SK-N-SH (cell line): Measurements from ENCODE around the gene HACD4. TPM values are rescaled to one million over a fixed set of nuclear protein-coding genes. Genes with fewer than 3 reads are reported as not detected.

ENCODE experiments used
- CTCF ChIA-PET: fragments of 300-600, 350-600 bp; formaldehyde crosslinking; extraction: SDS; loops from one replicate; lab custom pipeline; 2021; lab: Yijun Ruan, JAX
- POLR2A ChIA-PET: fragments of 350-600 bp; sonication (Branson Sonifier 250); formaldehyde crosslinking; extraction: SDS; loops from one replicate; lab custom pipeline; 2020; ENCODE audit warnings: antibody characterized with exemption, inconsistent platforms; lab: Yijun Ruan, JAX
- DNase-seq: peaks from one replicate; pipeline ENCODE4 v3.0.0; 2012
- H2AFZ ChIP-seq: fragments of 200-600 bp; sonication (generic); 2 replicates; pipeline ENCODE4 v1.8.1; 2016; ENCODE audit warnings: antibody characterized with exemption, mild to moderate bottlenecking, low read depth
- H3F3A ChIP-seq: fragments of 200-600 bp; sonication (generic); replicated peaks from 2 replicates; pipeline ENCODE3; 2016; ENCODE audit warnings: antibody characterized with exemption, mild to moderate bottlenecking; ENCODE audit not compliant: insufficient read depth
- H3K27ac ChIP-seq, 2 experiments: fragments of 200-500 bp in 1 of 2; fragments of 200-600 bp in 1 of 2; sonication (Bioruptor generic) in 1 of 2; sonication (generic), shearing (Covaris generic) in 1 of 2; 2 replicates each; pipeline versions ENCODE4 v1.5.1 to v1.6.1; 2014 to 2016; ENCODE audit warnings: low read depth in 2 of 2, inconsistent platforms in 1 of 2, low read length in 1 of 2, mild to moderate bottlenecking in 1 of 2, mixed read lengths in 1 of 2
- H3K27me3 ChIP-seq: fragments of 200-600 bp; sonication (generic), shearing (Covaris generic); 2 replicates; pipeline ENCODE4 v1.6.1; 2016; ENCODE audit warnings: mixed run types; ENCODE audit not compliant: insufficient read depth
- H3K36me3 ChIP-seq, 2 experiments: fragments of 200-500 bp in 1 of 2; fragments of 200-600 bp in 1 of 2; sonication (Bioruptor generic) in 1 of 2; sonication (generic) in 1 of 2; replicated peaks in 1 of 2; 2 replicates each; pipeline versions ENCODE3 to v1.5.1; 2014 to 2016; ENCODE audit warnings: low read length in 1 of 2, mild to moderate bottlenecking in 1 of 2; ENCODE audit not compliant: insufficient read depth in 2 of 2, control insufficient read depth in 1 of 2
- H3K4me1 ChIP-seq, 2 experiments: fragments of 200-500 bp in 1 of 2; fragments of 200-600 bp in 1 of 2; sonication (Bioruptor generic) in 1 of 2; sonication (generic), shearing (Covaris generic) in 1 of 2; 2 replicates each; pipeline versions ENCODE4 v1.5.1 to v1.6.1; 2014 to 2016; ENCODE audit warnings: low read depth in 1 of 2, low read length in 1 of 2, mixed run types in 1 of 2; ENCODE audit not compliant: insufficient read depth in 2 of 2, control insufficient read depth in 1 of 2
- H3K4me2 ChIP-seq: fragments of 200-600 bp; sonication (generic), shearing (Covaris generic); 2 replicates; pipeline ENCODE4 v1.6.1; 2017; ENCODE audit warnings: mixed run types
- H3K4me3 ChIP-seq, 2 experiments: fragments of 200-500 bp in 1 of 2; fragments of 200-600 bp in 1 of 2; sonication (Bioruptor generic) in 1 of 2; sonication (generic), shearing (Covaris generic) in 1 of 2; 2 replicates each; pipeline versions ENCODE4 v1.5.1 to v1.8.1; 2014 to 2016; ENCODE audit warnings: low read depth in 2 of 2, inconsistent platforms in 1 of 2, low read length in 1 of 2, mild to moderate bottlenecking in 1 of 2, mixed read lengths in 1 of 2, moderate library complexity in 1 of 2
- H3K79me2 ChIP-seq: fragments of 200-600 bp; sonication (generic); 2 replicates; pipeline ENCODE4 v1.8.1; 2017; ENCODE audit warnings: mild to moderate bottlenecking; ENCODE audit not compliant: insufficient read depth
- H3K9ac ChIP-seq: fragments of 200-600 bp; sonication (generic); 2 replicates; pipeline ENCODE4 v1.6.1; 2017; ENCODE audit warnings: mixed run types
- H3K9me2 ChIP-seq: fragments of 200-600 bp; sonication (generic); 2 replicates; pipeline ENCODE4 v1.6.1; 2017; ENCODE audit warnings: mixed run types
- H3K9me3 ChIP-seq: fragments of 200-600 bp; sonication (generic); 2 replicates; pipeline ENCODE4 v1.6.1; 2017; ENCODE audit warnings: mixed run types, mild to moderate bottlenecking, moderate library complexity
- H4K20me1 ChIP-seq: fragments of 200-600 bp; sonication (generic); 2 replicates; pipeline ENCODE4 v1.6.1; 2017; ENCODE audit warnings: mild to moderate bottlenecking, mixed run types; ENCODE audit not compliant: insufficient read depth
- EP300 ChIP-seq, 2 experiments: IDR thresholded peaks; 2 replicates each; pipeline versions ENCODE4 v1.4.0 to v1.6.1; 2012; ENCODE audit warnings: borderline replicate concordance in 1 of 2, low read depth in 1 of 2, low read length in 1 of 2
- EZH2phosphoT487 ChIP-seq: fragments of 200-600 bp; sonication (generic); IDR thresholded peaks from 2 replicates; pipeline ENCODE4 v1.6.1; 2017; ENCODE audit warnings: low read depth, mixed run types, mild to moderate bottlenecking, antibody characterized with exemption, moderate library complexity, borderline replicate concordance
- FOSL2 ChIP-seq: IDR thresholded peaks from 2 replicates; pipeline ENCODE4 v1.4.0; 2012; ENCODE audit warnings: low read depth, mild to moderate bottlenecking, moderate library complexity, borderline replicate concordance
- GABPA ChIP-seq: IDR thresholded peaks from 2 replicates; pipeline ENCODE4 v1.4.0; 2012; ENCODE audit warnings: low read depth, mild to moderate bottlenecking
- GATA2 ChIP-seq: sonication (generic); formaldehyde crosslinking; IDR thresholded peaks from 2 replicates; pipeline ENCODE4 v1.5.0; 2020; ENCODE audit warnings: mild to moderate bottlenecking, missing genetic modification reagents
- JUND ChIP-seq: IDR thresholded peaks from 2 replicates; pipeline ENCODE4 v1.4.0; 2012
- MXI1 ChIP-seq: IDR thresholded peaks from 2 replicates; pipeline ENCODE4 v1.6.1; 2012; ENCODE audit warnings: mild to moderate bottlenecking, low read depth, low read length, improper control_type of control experiment
- NFIC ChIP-seq: IDR thresholded peaks from 2 replicates; pipeline ENCODE4 v1.4.0; 2012; ENCODE audit warnings: borderline replicate concordance
- NRF1 ChIP-seq: IDR thresholded peaks from 2 replicates; pipeline ENCODE4 v1.6.1; 2012; ENCODE audit warnings: low read depth, mild to moderate bottlenecking, low read length
- RAD21 ChIP-seq: IDR thresholded peaks from 2 replicates; pipeline ENCODE4 v1.6.1; 2012; ENCODE audit warnings: mild to moderate bottlenecking, low read length
- REST ChIP-seq: IDR thresholded peaks from 2 replicates; pipeline ENCODE4 v1.6.1; 2012; ENCODE audit warnings: mild to moderate bottlenecking, low read depth, low read length, moderate library complexity
- RXRA ChIP-seq: IDR thresholded peaks from 2 replicates; pipeline ENCODE4 v1.4.0; 2012; ENCODE audit warnings: low read depth, mild to moderate bottlenecking, borderline replicate concordance
- SIN3A ChIP-seq: IDR thresholded peaks from 2 replicates; pipeline ENCODE4 v1.6.1; 2012; ENCODE audit warnings: low read depth, mild to moderate bottlenecking, low read length, moderate library complexity, borderline replicate concordance
- TCF12 ChIP-seq: IDR thresholded peaks from 2 replicates; pipeline ENCODE4 v1.4.0; 2012
- TEAD4 ChIP-seq: IDR thresholded peaks from 2 replicates; pipeline ENCODE4 v1.4.0; 2012; ENCODE audit warnings: mild to moderate bottlenecking, borderline replicate concordance; ENCODE audit not compliant: insufficient read depth
- USF1 ChIP-seq: IDR thresholded peaks from 2 replicates; pipeline ENCODE4 v1.4.0; 2012; ENCODE audit warnings: low read depth, borderline replicate concordance
- YY1 ChIP-seq: IDR thresholded peaks from 2 replicates; pipeline ENCODE4 v1.4.0; 2012; ENCODE audit warnings: low read depth, mild to moderate bottlenecking
- ZBTB33 ChIP-seq: IDR thresholded peaks from 2 replicates; pipeline ENCODE4 v1.4.0; 2012; ENCODE audit warnings: low read depth, borderline replicate concordance
- WGBS: methylation state at CpG from one replicate; pipeline ENCODE4 v1.1.6; 2017; ENCODE audit warnings: low lambda C conversion rate; 5-methylcytosine and 5-hydroxymethylcytosine counted together
- polyA plus RNA-seq, 3 experiments: library from polyadenylated mRNA; depleted of rRNA; stranded (reverse); fragments of >200 nt; gene quantifications; 2 replicates each; pipeline ENCODE4 v1.2.3, GENCODE V29; 2012

The HACD4 gene
- polyA plus RNA-seq, 1 of the 3 experiments (the other 2 are of a cell fraction): under 0.01 TPM

- WGBS: 80% methylated on average over 8 of the region's 8 CpGs
- H4K20me1 ChIP-seq: no peaks in the 10 kb centered on the region
- no peak for DNase-seq
- no peak overlapping the region for H3K4me2 ChIP-seq
- H3K36me3 ChIP-seq: no peaks in the 10 kb centered on the region
- POLR2A ChIA-PET: no interaction called here
- no peak overlapping the region for H3K27ac ChIP-seq
- CTCF ChIA-PET: interaction anchor here (2.5 kb wide), 1 partner anchor 81 kb away, joined by 9 read pairs; no protein-coding TSS in a partner anchor
- no peaks in the 10 kb centered on the region for H3K79me2 ChIP-seq
- no peak overlapping the region for H3K4me3 ChIP-seq
- TF ChIP-seq ZBTB33 (no peak), GABPA (no peak), YY1 (no peak), MXI1 (no peak), GATA2 (CRISPR knock-in tag) (no peak), SIN3A (no peak), EZH2phosphoT487 (no peak), USF1 (no peak), TCF12 (no peak), JUND (no peak), RAD21 (no peak), REST (no peak), NRF1 (no peak), FOSL2 (no peak), NFIC (no peak), EP300 (IDR thresholded peaks at IDR 0.05; ENCODE audit: borderline replicate concordance in 1 of 2, low read depth in 1 of 2, low read length in 1 of 2) (no peak), RXRA (no peak), TEAD4 (no peak)
- TF ChIP-seq, all 33 proteins: peak for 0
- Histone ChIP-seq H3K9ac (no peak overlapping the region), H3K27me3 (no peaks in the 10 kb centered on the region), H3K9me2 (no peaks in the 10 kb centered on the region), H3K9me3 (no peaks in the 10 kb centered on the region), H3K4me1 (0 out of 4 replicates have a peak, but pooled peaks cover 0 to 5% of the 10 kb centered on the region in 2 experiments), H2AFZ (no peak overlapping the region), H3F3A (no peaks in the 10 kb centered on the region)
These were observed 1.8 kb downstream of the HACD4 start for GRCh38 chr9:21029661-21030060.
